GM19035 (cell line): ENCODE results near the gene C1QTNF8.

Source experiments
- ATAC-seq: cut with Tn5 transposase; IDR thresholded peaks from one replicate; pipeline ENCODE4 v1.9.1; 2021; ENCODE audit not compliant: unreplicated experiment

C1QTNF8 gene

DNA sequence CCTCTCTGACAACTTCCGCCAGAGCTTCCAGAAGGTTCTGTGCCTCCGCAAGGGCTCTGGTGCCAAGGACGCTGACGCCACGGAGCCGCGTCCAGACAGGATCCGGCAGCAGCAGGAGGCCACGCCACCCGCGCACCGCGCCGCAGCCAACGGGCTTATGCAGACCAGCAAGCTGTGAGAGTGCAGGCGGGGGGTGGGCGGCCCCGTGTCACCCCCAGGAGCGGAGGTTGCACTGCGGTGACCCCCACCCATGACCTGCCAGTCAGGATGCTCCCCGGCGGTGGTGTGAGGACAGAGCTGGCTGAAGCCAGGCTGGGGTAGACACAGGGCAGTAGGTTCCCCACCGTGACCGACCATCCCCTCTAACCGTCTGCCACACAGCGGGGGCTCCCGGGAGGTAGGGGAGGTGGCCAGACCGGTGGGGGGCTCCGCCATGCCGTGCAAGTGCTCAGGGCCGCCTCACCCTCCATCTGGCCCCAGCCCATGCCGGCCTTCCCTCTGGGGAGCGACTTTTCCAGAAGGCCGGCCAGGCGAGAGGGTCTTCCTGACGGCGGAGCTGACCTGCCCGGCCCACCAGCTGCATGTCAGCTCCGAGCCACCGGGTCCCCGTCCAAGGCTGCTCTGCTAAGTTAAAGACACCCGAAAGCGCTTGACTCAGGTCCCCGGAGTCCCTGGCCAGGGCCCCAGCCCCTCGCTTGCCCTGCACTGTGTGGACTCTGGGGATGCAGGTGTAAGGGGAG lies 16.1 kb downstream of the C1QTNF8 start:
- ATAC-seq: no peak

DNA sequence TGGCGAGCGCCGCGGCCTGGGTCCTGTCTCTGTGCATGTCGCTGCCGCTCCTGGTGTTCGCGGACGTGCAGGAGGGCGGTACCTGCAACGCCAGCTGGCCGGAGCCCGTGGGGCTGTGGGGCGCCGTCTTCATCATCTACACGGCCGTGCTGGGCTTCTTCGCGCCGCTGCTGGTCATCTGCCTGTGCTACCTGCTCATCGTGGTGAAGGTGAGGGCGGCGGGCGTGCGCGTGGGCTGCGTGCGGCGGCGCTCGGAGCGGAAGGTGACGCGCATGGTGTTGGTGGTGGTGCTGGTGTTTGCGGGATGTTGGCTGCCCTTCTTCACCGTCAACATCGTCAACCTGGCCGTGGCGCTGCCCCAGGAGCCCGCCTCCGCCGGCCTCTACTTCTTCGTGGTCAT lies 16.7 kb downstream of the C1QTNF8 start:
- no peak for ATAC-seq

DNA sequence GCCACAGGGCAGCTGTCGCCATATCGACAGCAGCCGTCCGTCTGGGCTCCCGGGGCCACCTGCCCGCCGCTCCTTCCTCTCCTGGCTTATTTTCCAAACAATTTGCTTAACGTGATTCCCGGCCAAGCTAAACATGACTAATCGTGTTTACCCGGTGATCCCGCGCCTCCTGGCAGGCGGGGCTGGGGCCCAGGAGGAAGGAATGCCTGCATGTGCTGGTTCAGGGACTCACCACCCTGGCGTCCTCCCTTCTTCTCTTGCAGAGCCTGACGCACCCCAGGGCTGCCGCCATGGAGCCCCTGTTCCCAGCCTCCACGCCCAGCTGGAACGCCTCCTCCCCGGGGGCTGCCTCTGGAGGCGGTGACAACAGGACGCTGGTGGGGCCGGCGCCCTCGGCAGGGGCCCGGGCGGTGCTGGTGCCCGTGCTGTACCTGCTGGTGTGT lies 17.4 kb downstream of the C1QTNF8 start:
- ATAC-seq: no peak

DNA sequence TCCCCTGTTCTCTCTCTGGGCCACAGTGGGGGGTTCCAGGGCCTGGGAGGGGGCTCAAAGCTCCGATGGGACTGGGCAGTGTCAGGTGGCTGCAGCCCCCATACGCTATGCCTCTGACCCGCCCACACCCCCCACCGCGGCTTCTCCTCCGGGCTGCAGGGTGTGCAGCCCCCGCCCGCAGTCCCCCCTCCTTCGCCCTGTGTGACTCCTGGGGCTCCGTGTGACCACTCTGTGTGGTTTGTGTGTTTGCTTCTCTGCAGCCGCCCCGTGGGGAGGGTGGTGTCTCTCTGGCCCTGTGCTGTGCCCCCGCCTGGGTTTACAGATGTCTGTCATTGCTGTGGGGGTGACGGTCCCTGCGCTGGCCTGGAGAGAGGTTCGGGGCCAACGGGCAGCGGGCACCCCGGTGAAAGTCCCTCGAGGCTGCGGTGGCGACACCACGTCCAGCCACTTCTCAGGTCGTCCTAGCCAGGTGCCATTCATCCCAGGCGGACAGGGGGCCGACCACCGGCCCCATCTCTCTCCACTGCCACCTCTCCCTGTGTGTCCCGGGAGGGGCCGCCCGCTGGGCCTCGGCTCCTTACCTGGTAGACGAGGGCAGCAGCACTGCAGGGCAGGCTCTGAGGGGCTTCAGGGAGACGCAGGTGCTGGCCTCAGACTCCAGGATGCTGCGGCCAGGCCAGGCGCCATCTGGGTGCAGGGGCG lies 18.0 kb downstream of the C1QTNF8 start:
- ATAC-seq: no peak

DNA sequence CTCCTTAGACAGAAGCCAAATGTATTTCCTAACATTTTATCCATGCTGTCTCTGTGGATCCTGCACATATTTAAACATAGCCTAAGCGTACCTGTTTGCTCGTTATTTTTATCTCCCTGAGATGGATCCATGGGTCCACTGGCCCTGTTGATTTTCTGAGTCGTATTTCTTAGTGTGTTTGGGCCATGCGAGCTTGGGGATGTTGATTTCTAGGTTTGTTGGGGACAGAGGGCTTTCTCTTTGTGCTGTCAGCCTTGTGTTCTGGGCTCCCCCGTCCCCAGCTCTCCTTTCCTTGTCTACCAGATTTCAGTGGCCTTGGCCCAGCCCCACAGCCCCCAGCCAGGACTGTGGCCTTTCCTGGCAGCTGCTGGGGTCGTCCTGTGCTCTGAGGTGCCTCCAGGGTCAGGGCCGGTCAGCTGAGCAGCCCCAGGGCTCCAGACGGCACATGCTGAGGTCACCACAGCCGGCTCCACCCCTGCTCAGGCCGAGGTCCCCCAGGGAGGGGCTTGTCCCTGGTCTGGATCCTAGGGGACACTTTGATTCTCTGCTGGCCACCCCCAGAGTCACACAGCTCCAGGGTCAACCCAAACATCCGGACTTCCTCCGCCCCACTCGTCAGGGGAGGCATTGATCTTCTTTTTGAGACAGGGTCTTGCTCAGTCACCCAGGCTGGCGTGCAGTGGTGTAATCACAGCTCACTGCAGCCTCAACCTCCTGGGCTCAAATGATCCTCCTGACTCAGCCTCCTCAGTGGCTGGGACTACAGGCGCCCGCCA lies 19.1 kb downstream of the C1QTNF8 start:
- no peak for ATAC-seq

DNA sequence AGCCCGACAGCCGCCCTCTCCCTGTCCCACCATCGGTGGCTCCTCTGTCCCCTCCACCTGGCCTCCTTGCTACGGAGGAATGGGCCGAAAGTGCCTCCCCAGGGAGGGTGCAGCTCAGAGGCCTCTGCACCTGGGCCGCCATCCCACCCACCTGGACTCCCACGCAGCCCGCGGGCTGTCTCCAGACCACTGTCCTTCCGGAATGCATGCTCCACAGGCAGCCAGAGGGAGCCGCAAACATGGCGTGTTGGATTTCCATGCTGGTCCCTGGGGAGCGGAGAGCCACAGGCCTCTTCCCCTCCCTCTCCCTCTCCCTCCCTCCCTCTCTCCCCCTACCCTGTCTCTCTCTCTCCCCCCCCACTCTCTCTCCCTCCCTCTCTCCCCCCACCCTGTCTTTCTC lies 20.5 kb downstream of the C1QTNF8 start:
- no peak for ATAC-seq

DNA sequence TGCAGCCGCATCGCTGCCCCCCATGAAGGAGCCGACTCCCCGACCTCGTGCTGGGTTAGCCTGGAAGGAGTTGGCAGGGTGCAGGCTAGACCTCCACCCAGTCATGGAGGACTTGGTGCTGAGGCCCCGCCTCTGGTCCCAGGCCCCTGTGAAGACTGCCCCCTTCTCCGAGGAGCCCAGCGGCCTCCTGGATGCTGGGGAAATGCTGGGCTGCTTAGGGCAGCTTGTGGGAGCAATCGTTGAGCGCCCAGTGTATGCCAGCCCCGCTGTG lies 21.7 kb downstream of the C1QTNF8 start:
- ATAC-seq: no peak

DNA sequence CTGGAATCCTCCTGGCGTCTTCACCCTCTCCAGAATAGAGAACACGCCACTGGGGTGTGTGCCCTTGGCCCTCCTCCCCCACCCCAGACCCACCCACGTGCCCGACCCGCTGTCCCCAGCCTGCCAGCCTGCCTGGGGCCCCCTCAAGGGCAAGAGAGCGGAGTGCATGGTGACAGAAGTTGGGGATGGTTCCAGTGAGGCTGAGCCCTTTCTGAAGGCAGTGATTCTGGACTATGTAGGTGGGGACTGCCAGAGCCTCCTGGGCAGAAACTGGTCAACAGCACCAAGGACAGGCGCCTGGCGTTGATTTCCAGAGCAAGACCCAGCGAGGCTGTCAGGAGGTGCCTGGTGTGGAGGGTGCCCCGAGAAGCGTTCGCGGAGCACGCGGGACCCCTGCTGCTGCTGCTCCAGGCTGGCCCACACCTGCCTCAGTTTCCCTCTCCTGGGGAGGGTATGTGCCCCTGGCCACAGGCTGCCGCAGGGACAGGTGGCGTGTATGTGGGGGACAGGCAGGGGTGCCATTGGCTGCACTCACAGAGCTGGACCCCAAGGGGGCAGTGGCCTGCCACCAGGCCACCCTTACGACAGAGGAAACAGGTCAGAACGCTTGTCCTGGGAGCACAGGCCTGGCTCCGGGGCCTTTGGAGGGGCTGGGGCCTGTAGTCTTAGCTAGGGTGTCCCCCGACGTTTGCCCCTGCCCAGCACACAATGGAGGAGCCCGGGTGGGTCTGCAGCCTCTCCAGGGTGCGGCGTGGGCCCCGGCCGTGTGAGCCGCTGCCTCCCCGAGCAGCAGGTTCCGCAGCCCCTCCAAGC lies 22.3 kb downstream of the C1QTNF8 start:
- no peak for ATAC-seq

DNA sequence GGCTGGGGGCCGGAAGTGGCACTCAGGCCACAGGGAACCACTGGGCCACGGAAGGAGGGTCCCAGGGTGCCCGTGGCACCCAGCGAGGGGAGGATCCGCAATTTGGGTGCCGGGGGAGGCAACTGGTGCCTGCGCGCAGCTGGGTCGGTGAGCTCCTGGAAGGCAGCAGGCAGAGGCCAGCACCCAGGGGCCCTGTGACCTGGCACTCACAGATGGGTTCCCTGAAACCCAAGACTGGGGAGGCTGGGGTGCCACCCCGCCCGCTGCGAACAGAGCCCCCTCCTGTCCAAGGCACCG lies 22.8 kb downstream of the C1QTNF8 start:
- ATAC-seq: no peak

DNA sequence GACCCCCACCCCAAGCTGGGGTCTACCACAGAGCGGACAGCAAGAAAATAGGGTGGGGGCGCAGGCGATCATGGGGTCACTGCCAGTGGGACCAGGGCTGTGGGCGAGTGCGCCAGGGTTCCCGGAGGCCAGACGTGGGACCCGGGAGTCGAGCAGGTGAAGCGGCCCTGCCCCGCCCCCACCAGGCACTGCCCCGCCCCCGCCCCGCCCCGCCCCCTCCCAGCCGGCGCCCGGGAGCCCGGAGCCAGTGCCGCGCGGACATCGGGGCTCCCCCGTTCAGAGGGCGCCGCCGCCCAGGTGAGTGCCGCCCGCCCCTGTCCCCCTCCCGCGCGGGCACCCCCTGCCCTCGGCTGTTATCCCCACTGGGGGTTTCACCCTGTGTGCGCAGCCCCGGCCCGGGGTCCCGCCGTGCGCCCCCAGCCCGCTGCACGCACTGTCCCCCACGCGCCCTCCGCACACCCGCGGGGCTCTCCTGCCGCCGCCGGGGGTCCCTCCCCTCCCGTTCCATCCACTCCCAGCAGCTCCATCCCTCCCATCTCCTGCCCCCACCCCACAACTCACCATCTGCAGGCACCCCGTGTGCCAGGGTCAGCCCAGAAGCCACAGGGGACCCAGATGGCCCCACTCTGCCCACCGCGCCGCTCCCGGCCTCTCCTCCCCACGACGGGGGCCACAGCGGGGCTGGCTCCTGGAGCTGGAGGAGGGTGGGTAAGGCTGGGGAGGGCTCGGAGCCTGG lies 23.4 kb downstream of the C1QTNF8 start, which contains the start of gene SSTR5:
Gene SSTR5 (plus strand): TSS at position 222 of the 736 bp plus-strand sequence. CDS start 6,122 bp downstream, outside the sequence.
- ATAC-seq: no peak

DNA sequence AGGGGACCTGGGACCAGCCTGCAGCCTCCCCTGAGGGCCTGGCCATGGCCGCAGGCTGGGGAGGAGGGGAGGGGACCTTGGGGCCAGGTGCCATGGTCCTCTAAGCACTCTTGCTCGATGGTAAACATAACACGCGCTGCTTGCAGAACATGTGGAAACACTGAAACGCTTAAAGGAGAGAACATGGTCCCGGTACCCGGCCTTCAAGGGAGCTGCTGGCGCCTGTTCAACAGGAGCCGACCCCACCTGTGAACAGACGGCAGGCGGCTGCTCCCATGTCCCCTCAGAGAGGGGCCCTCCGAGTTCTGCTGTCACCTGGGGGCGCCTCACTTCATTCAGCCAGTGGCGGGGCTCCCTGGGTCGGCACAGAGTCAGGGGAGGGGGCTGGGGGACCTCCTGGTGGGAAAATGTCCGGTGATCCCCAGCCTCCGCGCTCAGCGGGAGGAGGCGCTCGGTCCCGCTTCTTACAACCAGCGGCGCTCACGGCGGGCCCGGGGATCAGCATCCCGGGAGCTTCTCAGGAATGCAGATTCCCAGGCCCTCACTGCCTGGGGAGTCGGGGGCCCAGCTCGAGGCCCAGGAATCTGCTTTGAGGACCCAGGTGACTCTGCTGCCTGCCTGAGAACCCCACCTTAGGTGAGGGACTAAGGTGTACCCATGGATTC lies 24.4 kb downstream of the C1QTNF8 start:
- ATAC-seq: no peak

DNA sequence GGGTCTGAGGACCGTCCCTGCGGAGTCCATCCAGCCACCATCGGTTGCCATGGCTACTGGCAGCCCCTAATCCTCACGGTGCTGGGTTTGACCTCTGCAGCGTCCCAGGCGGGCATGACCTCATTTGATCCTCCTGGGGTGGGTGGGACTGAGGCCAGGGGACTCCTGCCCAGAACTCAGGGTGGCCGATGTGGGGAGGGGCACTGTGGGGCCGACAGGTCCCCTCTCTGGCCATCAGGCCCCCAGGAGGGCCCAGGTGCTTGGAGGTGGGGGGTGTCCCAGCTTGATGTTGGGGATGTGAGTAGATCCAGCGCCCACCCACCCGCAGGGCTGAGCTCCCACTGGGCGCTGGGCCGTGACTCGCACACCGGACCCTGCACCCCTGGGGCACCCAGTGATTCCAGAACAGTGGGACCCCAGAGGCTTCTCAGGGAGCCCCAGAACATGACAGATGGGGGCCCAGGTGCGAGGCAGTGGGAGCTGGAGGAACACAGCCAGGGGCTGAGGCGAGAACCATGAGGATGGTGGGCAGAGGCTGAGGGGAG lies 25.1 kb downstream of the C1QTNF8 start:
- ATAC-seq: no peak

DNA sequence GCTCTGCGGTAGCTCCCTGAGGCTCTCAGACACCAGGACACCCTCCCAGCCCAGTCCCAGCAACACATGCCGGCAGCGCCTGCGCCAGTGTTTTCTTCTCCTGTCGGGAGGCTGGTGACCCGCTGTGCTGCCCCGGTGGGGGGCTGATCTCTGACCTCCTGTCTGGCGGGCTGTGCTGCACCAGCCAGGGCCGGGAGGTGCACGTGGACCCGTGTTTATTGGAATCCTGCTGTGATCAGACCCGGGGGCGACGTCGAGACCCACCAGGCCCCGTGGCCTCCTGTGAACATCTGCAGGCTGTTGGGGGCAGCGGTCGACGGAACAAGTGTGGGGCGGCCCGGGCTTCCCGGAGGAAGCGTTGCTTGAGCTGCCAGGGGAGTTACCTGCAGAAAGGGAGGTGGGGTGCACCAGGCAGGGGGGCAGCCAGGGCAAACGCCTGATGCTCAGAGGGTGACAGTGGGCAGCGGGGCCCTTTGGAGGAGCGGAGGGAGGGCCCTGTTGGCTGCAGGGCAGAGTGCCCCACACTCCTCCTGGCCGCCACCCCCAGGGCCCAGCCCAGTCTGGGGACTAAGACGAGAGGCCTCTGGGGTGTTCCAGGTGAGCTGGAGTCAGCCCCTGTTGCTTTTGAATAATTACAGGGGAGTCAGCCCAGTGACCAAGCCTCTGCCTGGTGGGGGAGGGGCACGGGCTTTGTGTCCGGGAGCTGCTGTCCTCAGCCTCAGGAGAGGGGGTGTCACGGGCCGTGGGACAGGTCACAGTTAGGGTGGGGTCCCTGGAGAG lies 25.8 kb downstream of the C1QTNF8 start:
- ATAC-seq: no peak

DNA sequence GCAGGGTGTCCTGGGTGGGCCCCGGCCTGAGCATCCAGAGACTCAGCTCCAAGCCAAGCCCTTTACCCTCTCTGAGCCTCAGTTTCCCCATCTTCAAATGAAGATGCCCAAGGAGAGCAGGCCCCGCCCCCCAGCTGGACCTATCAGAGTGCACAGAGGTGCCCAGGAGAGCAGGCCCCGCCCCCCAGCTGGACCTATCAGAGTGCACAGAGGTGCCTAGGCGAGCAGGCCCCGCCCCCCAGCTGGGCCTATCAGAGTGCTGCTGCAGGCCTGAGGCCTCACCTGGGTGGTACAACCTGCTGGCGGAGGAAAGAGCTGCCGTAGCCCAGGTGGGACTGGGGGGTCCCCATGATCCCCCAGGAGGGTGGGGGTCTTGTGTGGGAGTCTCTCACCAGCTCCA lies 26.9 kb downstream of the C1QTNF8 start:
- no peak for ATAC-seq

DNA sequence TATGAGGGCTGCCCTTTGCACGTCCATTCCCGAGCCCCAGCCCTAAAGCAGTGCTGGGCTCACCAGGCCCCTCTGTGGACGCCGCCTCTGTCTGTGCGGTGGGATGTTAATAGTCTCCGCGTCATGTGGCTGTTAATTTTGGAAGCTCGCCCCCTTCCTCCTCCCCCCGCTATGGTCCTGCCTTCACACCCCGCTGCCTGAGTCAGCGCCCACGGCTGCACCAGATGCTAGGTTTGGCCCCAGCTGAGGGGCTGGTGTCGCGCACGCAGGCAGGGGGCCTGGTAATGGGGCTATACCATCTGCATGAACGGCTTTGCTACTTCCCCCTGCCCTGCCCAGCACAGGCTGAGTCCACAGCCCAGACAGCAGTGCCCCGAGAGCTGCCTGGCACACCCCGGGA lies 27.6 kb downstream of the C1QTNF8 start:
- no peak for ATAC-seq

DNA sequence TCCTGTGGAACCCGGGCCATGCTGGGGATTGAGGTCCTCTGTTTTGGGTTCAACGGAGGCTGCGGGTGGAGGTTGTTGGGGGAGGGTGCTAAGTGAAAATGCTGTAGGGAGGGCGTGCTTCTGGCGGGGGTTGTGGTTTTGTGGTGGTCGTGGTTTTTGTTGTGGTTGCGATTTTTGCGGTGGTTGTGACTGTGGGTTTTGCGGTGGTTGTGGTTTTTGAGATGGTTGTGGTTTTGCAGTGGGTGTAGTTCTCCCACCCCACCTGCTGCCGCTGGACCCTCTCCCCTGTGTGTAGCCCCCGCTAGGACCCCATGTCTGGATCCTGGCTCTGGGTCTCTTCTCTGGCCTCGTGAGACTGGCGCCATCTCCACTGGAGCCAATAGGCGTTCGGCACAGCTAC lies 28.4 kb downstream of the C1QTNF8 start:
- no peak for ATAC-seq

DNA sequence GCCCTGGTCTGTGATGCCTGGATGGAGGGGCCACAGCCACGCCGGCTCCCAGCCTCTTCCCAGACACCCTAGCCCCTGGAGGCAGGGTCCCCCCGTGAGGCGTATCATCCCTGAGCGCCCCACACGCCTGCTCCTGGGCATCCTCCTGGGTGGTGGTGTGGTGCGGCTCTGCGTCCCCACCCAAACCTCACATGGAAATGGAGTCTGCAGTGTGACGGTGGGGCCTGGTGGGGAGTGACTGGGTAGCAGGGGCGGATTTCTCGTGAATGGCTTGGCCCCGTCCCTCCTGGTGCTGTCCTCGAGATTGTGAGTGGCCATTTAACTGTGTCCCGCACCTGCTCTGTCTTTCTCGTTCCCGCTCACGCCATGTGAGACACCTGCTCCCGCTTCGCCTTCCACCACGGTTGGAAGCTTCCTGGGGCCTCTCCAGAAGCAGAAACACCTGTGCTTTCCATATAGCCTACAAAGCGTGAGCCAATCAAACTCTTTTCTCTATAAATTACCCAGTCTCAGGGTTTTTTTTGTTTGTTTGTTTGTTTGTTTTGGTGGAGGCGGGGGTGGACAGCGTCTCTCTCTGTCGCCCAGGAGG lies 29.4 kb downstream of the C1QTNF8 start:
- no peak for ATAC-seq

DNA sequence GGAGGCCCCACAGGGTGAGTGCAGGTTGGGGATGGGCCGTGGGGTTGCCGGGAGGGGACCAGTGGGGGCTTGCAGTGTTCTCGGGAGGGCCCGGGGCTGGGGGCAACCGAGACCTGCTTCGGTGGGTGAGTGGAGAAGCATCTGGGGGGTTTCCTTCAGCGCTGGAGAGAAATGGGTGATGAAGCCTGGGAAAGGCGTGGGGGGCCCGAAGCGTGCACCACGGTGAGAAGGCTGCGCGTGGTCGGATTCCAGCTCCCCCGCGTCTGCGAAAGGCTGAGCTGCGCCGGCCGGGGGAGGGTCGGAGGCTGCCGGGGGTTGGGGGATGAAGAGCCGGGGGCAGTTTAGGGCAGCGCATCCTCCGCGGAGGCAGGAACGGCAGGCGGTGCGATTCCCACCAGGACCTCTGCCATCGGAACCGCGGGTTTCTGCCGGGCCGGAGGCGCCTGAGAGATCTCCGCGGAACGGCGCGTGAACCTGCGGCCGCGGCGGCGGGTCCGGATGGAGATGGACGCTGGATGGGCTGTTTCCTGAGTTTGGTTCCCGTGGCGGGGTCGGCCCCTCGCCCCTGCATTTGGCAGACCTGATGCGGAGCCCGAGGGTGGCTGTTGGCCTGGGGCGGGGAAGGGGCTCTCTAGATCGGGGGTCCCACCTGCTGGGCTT lies 30.4 kb downstream of the C1QTNF8 start:
- no peak for ATAC-seq
